Stimulated activated naive CD8-positive, alpha-beta T cell treated with anti-CD3 and anti-CD28 coated beads, Interleukin-15, amount 100 ng/mL, for 72 hours (primary cell): ENCODE measurements around the gene DOK7.

ENCODE experiments used
- ATAC-seq: fragments of 150-1000 bp; cut with Tn5 transposase; 2 replicates; pipeline ENCODE4 v1.10.0; 2021; ENCODE audit warnings: mild to moderate bottlenecking, moderate library complexity
- DNase-seq, 2 donors: peaks; one replicate each; pipeline ENCODE4 v3.0.0; 2021 to 2022
- H3K27ac Mint-ChIP-seq, 2 donors: one replicate each; pipeline ENCODE4 v1.8.0; 2022; ENCODE audit warnings: mild to moderate bottlenecking in 2 of 2, mixed read lengths in 2 of 2, moderate library complexity in 2 of 2
- H3K27me3 Mint-ChIP-seq: one replicate; pipeline ENCODE4 v1.8.0; 2022; ENCODE audit warnings: mixed read lengths
- H3K4me1 Mint-ChIP-seq: one replicate; pipeline ENCODE4 v1.8.0; 2022; ENCODE audit warnings: mild to moderate bottlenecking, mixed read lengths
- H3K4me3 Mint-ChIP-seq, 2 donors: one replicate each; pipeline ENCODE4 v1.8.0; 2022; ENCODE audit warnings: mild to moderate bottlenecking in 2 of 2, mixed read lengths in 2 of 2, moderate library complexity in 1 of 2
- H3K9me3 Mint-ChIP-seq, 2 donors: one replicate each; pipeline ENCODE4 v1.8.0; 2022; ENCODE audit warnings: mixed read lengths in 2 of 2

DOK7 gene

GRCh38 chr4:3463556-3464348, 646 bp downstream of the DOK7 start:
- H3K4me1 Mint-ChIP-seq: peaks cover 6% of the 10 kb centered on the region
- H3K4me3 Mint-ChIP-seq: no peak overlapping the region
- peaks cover 45% of the 10 kb centered on the region for H3K27me3 Mint-ChIP-seq
- ATAC-seq (peak; percentile 32), DNase-seq (no peak)
- H3K9me3 Mint-ChIP-seq: no peaks in the 10 kb centered on the region
- no peak overlapping the region for H3K27ac Mint-ChIP-seq

DNA sequence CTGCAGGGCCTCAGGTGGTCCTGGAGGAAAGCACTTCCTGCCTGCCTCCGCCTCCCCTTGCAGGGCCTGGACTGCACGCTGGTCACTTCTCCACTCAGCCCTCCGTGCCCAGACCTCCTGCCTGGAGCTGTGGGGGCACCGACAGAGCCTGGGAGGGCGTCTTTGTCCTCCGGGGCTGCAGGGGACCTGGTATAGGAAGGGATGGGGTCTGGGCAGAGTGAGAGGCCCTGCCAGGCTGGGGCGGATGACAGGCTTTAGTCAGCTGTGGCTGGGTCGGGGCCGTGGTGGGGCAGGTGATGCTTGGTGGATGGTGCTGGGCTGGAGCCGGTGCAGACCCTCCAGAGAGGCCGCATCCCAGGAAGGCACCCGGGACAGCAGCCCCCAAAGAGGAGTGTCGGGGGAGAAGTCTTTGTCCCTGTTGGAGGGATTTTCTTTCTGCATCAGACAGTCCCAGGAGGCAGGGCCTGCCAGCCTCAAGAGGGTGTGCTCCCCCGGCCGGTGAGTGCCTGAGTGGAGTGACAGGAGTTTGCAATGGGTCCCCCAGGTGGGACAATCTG, 1.3 kb downstream of the DOK7 start:
- H3K9me3 Mint-ChIP-seq: no peaks in the 10 kb centered on the region
- peaks cover 6% of the 10 kb centered on the region for H3K4me1 Mint-ChIP-seq
- peak; percentile 11 for ATAC-seq
- no peak for DNase-seq
- peaks cover 45% of the 10 kb centered on the region for H3K27me3 Mint-ChIP-seq
- H3K4me3 Mint-ChIP-seq: no peak overlapping the region
- no peak overlapping the region for H3K27ac Mint-ChIP-seq

DNA sequence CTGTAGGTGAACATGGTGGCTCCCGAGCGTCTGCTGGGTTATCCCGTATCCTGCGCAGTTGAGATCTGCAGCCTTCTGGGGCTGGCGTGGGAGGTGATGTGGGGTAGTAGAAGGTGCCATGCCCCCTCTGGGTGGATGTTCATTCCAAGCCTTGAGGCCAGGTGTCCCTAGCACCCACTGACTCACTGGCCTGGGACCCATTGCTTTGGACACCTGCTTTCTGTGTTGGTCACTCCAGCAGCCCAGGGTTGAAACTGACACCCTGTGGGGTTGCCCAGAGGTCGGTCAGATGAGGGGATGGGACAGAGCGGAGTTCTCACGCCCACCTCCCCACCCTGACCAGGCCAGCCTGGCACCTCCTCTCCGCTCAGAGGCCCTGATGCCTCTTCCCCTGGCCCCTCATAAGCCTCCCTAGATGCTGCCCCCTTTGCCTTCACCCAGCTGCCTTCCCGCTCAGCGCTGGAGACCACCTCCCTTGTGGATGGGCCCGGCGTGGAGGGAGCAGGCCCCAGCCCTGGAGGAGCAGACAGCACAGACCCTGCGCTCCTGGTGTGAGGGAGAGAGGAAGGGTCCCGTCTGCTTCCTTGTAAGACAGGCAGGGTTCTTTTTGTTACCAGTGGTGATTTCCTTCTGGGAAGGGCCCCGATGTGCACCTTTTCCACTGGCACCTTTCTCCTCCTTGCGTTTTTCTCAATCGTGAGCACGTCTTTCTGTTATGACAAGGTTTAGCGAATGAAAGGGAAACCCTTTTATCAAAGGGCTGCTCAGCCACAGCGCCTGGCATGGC, 2.0 kb downstream of the DOK7 start:
- peaks cover 6% of the 10 kb centered on the region for H3K4me1 Mint-ChIP-seq
- no peak overlapping the region for H3K27ac Mint-ChIP-seq
- H3K27me3 Mint-ChIP-seq: peaks cover 41% of the 10 kb centered on the region
- H3K4me3 Mint-ChIP-seq: no peak overlapping the region
- no peaks in the 10 kb centered on the region for H3K9me3 Mint-ChIP-seq
- DNase-seq (no peak), ATAC-seq (no peak)

DNA sequence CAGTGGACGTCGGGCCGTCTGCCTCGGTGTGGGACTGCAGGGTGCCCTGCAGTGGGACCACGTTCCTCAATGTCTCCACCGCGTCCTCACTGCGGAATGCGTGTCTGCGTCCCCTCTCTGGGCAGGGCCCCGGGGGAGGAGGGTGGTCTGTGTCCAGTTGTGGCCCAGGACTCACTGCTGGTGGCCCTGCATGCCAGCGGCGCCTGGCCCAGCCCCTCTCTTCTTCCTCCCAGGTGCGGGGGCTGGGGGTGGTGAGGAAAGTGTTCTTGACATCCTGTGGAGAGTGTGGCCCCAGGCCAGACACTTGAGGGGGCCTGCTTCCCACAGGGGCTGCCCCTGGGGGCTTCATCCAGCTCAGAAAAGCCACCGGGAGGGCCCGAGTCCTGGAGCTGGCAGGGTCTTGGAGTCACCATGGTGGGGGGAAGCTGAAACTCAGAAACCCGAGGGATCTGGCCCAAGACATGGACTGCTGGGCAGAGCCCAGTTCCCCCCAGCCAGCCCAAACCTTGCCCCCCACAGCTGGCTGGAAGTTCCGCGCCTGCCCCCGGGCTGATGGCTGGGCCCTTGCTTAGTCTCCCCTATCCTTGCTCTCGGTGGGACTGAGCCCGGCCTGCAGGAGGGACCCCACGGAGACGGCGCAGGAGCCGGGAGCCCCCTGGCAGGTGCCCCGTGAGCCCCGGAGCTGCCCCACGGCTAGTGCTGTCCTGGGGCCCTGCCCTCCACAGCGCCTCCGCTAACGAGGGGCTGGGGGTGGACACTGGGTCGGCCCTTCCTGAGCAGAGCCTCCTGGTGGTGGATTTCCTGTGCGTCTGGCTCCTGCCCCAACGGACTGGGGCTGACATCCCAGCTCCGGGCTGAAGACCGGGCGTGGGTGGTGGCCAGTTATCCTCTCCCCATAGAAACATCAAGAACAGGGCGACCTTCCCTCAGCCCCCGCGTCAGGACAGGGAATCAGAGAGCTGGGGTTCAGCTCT, 2.9 kb downstream of the DOK7 start:
- H3K4me3 Mint-ChIP-seq: no peak overlapping the region
- DNase-seq: no peak
- no peak overlapping the region for H3K27ac Mint-ChIP-seq
- H3K4me1 Mint-ChIP-seq: peaks cover 6% of the 10 kb centered on the region
- H3K27me3 Mint-ChIP-seq: peaks cover 36% of the 10 kb centered on the region
- no peaks in the 10 kb centered on the region for H3K9me3 Mint-ChIP-seq
- ATAC-seq: no peak

- no peak for ATAC-seq
Measured at GRCh38 chr4:3466691-3467600, 3.8 kb downstream of the DOK7 start.

DNA sequence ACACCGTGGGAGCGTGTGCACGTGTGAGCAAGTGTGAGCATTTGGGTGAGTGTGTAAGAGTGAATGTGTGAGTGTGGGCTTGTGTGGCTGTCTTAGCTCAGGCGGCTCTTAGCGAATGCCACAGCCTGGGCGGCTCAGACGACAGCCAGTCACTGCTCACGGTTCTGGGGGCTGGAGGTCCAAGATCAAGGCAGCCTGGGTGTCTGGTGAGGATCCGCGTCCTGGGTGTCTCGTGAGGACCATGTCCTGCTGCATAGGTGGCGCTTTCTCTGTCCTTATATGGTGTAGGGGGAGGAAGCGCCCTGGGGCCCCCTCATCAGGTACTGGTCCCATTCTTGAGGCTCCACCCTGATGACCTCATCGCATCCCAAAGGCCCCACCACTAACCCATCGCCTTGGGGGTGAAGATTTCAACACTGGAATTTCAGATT, 4.5 kb downstream of the DOK7 start:
- Mint-ChIP-seq H3K27ac (no peak overlapping the region), H3K4me1 (peaks cover 4% of the 10 kb centered on the region), H3K27me3 (peaks cover 25% of the 10 kb centered on the region), H3K9me3 (no peaks in the 10 kb centered on the region), H3K4me3 (no peak overlapping the region)
- no peak for DNase-seq
- no peak for ATAC-seq

More at GRCh38 chr4:3466691-3467600, 3.8 kb downstream of the DOK7 start:
- H3K4me1 Mint-ChIP-seq: peaks cover 6% of the 10 kb centered on the region
- no peak for DNase-seq
- no peak overlapping the region for H3K27ac Mint-ChIP-seq
- H3K27me3 Mint-ChIP-seq: peaks cover 32% of the 10 kb centered on the region
- no peaks in the 10 kb centered on the region for H3K9me3 Mint-ChIP-seq
- no peak overlapping the region for H3K4me3 Mint-ChIP-seq

GRCh38 chr4:3468154-3468553, 5.0 kb downstream of the DOK7 start:
- Mint-ChIP-seq H3K4me3 (no peak overlapping the region), H3K9me3 (no peaks in the 10 kb centered on the region), H3K4me1 (no peaks in the 10 kb centered on the region), H3K27me3 (peaks cover 20% of the 10 kb centered on the region), H3K27ac (no peak overlapping the region)
- no peak for DNase-seq
- ATAC-seq: no peak

- Mint-ChIP-seq H3K27me3 (peaks cover 18% of the 10 kb centered on the region), H3K27ac (no peak overlapping the region), H3K9me3 (no peaks in the 10 kb centered on the region), H3K4me3 (no peak overlapping the region), H3K4me1 (no peaks in the 10 kb centered on the region)
- DNase-seq (no peak), ATAC-seq (no peak)
Measured at GRCh38 chr4:3468804-3469203, 5.7 kb downstream of the DOK7 start.

- ATAC-seq (no peak), DNase-seq (no peak)
- no peak overlapping the region for H3K4me3 Mint-ChIP-seq
- no peaks in the 10 kb centered on the region for H3K9me3 Mint-ChIP-seq
- H3K27me3 Mint-ChIP-seq: peaks cover 12% of the 10 kb centered on the region
- H3K4me1 Mint-ChIP-seq: no peaks in the 10 kb centered on the region
- peak overlapping the region in 1 of 2 donors; percentile 29 for H3K27ac Mint-ChIP-seq
Measured at GRCh38 chr4:3469386-3470243, 6.5 kb downstream of the DOK7 start.

DNA sequence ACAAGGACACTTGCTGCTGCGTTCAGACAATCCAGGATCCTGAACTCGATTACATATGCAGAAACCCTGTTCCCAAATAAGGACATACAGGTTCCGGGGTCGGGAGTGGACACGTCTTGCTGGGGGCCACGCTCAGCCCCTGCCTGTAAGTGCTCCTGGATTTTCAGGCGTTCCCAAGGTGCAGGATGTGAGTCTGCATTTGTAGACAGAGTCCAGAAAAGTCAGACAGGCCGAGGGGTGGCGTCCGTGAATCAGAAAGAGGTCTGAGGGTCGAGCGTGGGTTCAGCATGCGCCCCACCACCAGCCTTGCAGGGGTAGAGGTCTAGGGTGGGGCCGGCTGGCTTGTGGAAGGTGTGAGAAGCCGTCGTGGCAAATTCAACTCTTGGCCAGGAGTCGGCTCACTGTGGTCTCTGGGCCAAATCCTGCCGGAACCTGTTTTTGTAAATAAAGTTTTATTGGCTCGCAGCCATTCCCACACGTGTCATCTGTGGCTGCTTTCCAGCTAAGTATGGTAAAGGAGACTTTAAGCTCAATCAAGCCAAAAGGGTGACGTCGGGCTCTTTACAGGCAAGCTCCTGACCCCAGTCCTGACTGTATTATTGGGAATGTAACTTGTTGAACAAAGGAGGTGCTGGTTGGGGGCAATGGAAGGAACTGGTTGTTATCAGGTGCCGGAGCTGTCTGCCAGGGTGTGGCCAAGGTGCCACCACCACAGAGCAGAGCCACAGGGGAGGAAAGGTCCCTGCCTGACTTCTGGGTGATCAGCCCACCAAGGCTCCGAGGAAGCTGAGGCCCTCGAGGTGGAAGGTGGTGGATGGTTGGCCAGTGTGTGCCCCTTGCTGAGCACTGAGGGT, 7.4 kb downstream of the DOK7 start:
- Mint-ChIP-seq H3K4me3 (no peak overlapping the region), H3K4me1 (no peaks in the 10 kb centered on the region), H3K9me3 (no peaks in the 10 kb centered on the region), H3K27me3 (peaks cover 4% of the 10 kb centered on the region), H3K27ac (peak overlapping the region in 1 of 2 donors; percentile 51)
- ATAC-seq (no peak), DNase-seq (no peak)

DNA sequence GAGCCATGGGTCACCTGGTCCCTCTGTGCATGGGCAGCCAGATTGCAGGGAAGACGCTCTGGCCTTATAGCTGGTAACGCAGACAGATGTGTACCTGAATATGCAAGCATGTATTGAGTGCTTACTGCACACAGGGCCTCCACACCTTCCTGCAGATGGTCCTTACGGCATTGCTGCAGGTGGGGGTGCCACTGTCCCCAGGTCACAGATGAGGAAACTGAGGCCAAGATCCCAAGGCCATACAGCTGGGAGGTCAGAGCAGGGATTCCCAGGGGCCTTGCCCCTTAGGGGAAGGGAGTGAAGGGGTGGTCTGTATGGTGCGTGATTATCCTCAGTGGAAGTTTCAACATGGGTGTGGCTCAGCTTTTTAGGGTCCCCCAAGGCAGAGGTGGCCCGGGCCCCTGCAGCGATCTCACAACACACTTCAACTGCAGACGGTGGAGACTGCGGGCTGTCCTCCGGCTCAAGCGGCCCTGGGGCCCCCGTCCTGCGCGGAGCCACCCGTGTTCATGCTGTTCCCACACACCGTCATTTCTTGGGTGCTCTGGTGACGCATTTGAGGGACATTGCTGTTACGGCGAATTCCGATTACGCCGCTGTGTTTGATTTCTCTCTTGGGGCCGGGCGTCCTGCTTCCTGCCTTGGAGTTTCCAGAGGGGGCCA, 8.1 kb downstream of the DOK7 start:
- no peaks in the 10 kb centered on the region for H3K27me3 Mint-ChIP-seq
- no peaks in the 10 kb centered on the region for H3K4me1 Mint-ChIP-seq
- no peak overlapping the region for H3K27ac Mint-ChIP-seq
- H3K9me3 Mint-ChIP-seq: no peaks in the 10 kb centered on the region
- H3K4me3 Mint-ChIP-seq: no peak overlapping the region
- no peak for ATAC-seq
- no peak for DNase-seq

- Mint-ChIP-seq H3K4me1 (no peaks in the 10 kb centered on the region), H3K9me3 (no peaks in the 10 kb centered on the region), H3K27ac (no peak overlapping the region), H3K27me3 (peaks cover 5% of the 10 kb centered on the region), H3K4me3 (no peak overlapping the region)
- no peak for ATAC-seq
- no peak for DNase-seq
Measured at GRCh38 chr4:3471886-3472285, 8.8 kb downstream of the DOK7 start.
